LHCN-M2 (cell line): ENCODE measurements around the gene SEPTIN14. TPM values are rescaled to one million over a fixed set of nuclear protein-coding genes. Genes with fewer than 3 reads are reported as not detected.
"Not testable (repeated sequence)": the region's sequence is repeated elsewhere in the genome, so short reads cannot be mapped to it uniquely, and the experiment has no call there.

ENCODE experiments used
- DNase-seq: peaks from one replicate; pipeline ENCODE4 v3.0.0-alpha.2; 2012; ENCODE audit warnings: low read depth
- polyA plus RNA-seq: library from polyadenylated mRNA; unstranded; fragments of >200 nt; gene quantifications from one replicate; pipeline ENCODE4 v1.2.1, GENCODE V29; 2012; ENCODE audit warnings: missing spikeins
- total RNA-seq: library from RNA; depleted of rRNA; stranded (reverse); fragments of >200 nt; gene quantifications from 2 replicates; pipeline ENCODE4 v1.2.3, GENCODE V29; 2014; rRNA removed

SEPTIN14 gene
- total RNA-seq = not detected in 2 replicates
- not detected for polyA plus RNA-seq

DNA sequence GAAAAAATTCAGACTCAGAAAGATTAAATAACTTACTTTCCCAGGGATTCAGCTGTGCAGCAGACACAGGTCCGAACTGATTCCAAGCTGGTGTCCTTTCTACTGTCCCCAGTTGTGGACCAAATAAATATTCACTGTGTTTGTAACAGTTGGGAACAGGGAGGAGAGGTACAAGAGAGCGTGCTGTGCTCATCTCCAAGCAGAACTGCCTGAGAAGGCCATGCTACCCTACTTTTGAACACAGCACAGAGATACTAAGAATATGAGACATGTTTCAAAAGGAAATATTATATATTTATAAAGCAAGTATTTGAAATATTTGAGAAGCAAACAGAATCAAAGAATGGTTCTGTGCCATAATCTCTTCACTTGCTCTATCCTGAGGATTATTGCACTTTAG lies at the start of gene SEPTIN14:
Gene SEPTIN14, minus strand, starts transcription at position 101 of the 400 bp plus-strand sequence. CDS start 756 bp downstream, outside the sequence.
- DNase-seq = not testable (repeated sequence)

DNA sequence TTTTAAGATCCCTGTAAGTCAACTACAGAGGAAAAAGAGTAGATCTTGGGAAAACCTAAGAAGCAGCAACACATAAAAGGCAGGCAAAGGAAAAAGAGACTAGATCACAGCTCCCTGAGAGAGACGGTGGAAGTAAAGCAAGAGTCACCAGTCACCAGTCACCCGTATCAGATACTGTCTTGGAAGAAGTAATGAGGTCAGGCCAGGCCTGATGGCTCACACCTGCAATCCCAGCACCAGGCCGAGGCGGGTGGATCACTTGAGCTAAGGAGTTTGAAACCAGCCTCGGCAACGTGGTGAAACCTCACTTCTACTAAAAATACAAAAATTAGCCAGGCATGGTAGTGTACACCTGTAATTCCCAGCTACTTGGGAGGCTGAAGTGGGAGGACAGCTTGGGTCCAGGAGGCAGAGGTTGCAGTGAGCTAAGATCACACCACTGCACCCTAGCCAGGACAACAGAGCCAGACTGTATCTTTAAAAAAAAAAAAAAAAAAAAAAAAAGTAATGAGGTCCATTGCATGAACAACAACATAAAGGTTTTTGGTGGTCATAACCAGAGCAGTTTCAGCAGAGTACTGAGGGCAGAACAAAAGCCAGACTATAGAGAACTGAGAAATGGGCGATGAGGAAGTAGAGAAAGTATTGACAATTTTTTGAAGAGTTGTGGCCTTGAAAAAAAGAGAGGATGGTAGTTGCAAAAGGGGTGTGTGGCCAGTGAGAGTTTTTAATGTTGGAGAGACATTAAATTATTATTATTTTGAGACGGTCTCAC lies 41.6 kb upstream of the SEPTIN14 start:
- DNase-seq = no peak

DNA sequence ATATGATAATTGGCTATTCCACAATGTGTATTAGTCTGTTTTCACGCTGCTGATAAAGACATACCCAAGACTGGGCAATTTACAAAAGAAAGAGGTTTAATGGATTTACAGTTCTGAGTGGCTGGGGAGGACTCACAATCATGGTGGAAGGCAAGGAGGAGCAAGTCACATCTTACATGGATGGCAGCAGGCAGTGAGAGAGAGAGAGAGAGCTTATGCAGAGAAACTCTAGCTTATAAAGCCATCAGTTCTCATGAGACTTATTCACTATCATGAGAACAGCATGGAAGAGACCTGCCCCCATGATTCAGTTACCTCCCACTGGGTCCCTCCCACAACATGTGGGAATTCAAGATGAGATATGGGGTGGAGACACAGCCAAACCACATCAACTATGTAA lies 38.5 kb upstream of the SEPTIN14 start:
- DNase-seq = not testable (repeated sequence)

DNA sequence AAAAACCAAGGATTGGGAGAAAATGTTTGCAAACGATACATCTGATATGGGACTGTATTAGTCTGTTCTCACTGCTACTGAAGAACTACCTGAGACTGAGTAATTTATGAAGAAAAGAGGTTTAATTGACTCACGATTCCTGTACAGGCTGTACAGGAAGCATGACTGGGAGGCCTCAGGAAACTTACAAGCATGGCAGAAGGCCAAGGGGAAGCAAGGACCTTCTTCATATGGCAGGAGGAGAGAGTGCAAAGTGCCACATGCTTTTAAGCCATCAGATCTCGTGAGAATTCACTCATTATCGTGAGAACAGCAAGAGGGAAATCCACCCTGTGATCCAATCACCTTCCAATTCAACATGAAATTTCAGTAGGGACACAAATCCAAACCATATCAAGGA lies 35.7 kb upstream of the SEPTIN14 start:
- no peak for DNase-seq

DNA sequence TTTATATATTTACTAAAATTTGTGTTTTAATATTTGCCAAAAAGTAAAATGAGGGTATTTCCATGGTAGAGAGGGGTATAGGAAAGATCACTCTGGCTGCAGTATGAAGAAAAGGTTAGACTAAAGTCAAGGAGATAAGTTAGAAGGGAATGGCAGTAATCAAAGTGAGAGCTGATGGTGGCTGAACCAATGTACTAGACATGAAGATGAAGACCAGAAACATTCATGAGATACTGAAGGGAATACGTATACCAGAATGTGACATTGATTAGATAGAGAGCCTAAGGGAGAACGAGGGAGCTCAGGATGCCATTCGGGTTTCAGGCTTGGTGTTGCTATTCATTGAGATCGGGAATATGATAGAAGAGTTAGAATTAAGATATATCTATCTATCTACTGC lies 32.5 kb upstream of the SEPTIN14 start:
- no peak for DNase-seq

- no peak for DNase-seq
Observed at GRCh38 chr7:55893940-55894339, 31.4 kb upstream of the SEPTIN14 start.

GRCh38 chr7:55888378-55888777 lies 25.8 kb upstream of the SEPTIN14 start:
- peak; percentile 2 for DNase-seq

DNA sequence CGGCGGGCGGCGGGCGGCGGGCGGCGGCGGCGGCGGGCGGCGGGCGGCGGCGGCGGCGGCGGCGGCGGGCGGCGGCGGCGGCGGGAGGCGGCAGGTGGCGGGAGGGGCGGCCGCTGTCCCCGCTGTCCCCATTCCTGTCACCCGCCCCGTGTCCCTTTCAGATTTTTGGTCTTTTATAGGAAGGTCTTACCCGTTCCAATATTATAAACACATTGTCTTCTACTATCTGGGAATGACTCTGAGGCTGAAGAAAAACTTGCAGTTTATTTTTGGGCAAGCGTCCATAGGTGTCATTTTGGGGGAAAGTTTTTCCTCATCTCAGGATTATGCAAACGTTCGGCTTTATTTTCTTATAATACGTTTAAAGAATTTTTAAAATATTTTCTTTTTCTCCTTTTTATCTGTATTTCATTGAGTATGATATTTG lies 25.3 kb upstream of the SEPTIN14 start:
- no peak for DNase-seq

GRCh38 chr7:55884321-55884720 lies 21.8 kb upstream of the SEPTIN14 start:
- no peak for DNase-seq

GRCh38 chr7:55878691-55879090 lies 16.1 kb upstream of the SEPTIN14 start:
- DNase-seq = no peak

GRCh38 chr7:55877308-55877707 lies 14.8 kb upstream of the SEPTIN14 start:
- no peak for DNase-seq

GRCh38 chr7:55873765-55874164 lies 11.2 kb upstream of the SEPTIN14 start:
- no peak for DNase-seq

DNA sequence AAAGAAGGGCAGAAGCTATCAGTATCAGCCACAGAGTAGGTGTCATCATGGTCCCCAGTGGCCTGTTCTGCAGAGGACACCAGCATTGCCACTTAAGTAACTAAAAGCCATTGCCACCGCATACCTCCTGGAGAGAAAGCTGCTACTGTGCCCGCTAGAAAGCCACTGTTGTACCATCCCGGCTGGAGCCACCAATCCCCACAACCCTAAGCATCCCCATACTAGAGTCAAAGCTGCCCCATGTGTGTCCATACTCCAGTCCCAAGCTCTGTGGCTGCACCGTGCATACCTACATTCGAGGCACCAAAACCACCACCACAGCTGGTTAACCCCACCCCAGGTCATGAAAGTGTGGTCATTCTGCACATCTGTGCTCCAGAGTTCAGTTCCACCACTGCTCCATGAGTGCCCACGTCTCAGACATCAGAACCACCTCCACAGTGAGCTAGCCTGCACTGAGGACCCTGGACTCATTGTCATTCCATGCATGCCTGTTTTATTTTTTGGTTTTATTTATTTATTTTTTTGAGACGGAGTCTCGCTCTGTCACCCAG lies 9.5 kb upstream of the SEPTIN14 start:
- no peak for DNase-seq

DNA sequence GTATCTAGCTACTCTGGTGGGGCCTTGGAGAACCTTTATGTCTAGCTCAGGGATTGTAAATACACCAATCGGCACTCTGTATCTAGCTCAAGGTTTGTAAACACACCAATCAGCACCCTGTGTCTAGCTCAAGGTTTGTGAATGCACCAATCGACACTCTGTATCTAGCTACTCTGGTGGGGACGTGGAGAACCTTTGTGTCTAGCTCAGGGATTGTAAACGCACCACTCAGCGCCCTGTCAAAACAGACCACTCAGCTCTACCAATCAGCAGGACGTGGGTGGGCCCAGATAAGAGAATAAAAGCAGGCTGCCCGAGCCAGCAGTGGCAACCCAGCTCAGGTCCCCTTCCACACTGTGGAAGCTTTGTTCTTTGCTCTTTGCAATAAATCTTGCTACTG lies 6.4 kb upstream of the SEPTIN14 start:
- DNase-seq = not testable (repeated sequence)

DNA sequence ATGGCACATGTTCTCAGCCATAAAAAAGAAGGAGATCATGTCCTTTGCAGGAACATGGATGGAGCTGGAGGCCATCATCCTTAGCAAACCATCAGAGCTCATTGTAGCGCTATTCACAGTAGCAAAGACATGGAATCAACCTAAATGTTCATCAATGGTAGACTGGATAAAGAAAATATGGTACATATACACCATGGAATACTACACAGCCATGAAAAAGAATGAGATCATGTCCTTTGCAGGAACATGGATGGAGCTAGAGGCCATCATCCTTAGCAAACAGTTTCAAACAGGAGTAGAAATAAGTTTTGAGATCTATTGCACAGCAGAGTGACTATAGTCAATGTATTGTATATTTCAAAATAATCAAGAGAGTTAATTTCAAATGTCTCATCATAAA lies 17.4 kb downstream of the SEPTIN14 start:
- DNase-seq = not testable (repeated sequence)

- no peak for DNase-seq
Observed at GRCh38 chr7:55838595-55838994, 24.0 kb downstream of the SEPTIN14 start.

DNA sequence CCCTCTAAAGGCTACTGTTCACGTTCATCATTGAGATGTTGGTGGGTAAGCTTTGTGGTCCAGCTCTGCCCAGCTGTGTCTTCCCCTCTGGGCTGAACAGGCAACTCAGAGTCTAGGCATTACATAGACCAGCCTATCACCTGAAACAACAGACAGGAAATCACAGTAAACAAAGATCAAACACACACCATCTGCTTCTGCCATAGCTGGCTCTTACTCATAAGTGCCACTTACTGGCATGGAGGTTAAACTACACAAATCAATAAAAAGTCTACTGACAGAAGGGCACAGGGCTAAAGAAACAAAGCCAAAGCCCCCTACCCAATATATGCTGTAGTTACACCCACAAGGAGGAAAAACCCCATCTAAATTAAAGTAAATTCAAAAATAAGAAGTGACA lies 35.0 kb downstream of the SEPTIN14 start:
- no peak for DNase-seq

DNA sequence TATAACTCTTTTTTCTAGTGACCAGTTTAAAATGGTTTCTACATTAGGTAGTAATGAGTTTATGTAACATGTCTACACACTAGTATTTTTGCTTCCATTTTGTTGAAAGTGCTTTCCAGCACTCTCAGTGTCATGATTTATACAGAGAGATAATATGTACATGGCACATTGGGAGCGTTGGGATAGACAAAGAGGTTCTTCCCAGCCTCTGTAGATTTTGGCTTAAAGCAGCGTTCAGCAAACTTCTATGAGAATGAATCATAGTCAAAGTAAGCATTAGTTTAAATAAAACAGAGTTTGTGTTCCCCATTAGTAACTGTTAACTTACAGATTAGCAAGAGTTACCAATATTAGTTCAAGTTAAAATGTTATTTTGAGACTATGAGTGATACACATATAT lies 43.9 kb downstream of the SEPTIN14 start:
- no peak for DNase-seq

DNA sequence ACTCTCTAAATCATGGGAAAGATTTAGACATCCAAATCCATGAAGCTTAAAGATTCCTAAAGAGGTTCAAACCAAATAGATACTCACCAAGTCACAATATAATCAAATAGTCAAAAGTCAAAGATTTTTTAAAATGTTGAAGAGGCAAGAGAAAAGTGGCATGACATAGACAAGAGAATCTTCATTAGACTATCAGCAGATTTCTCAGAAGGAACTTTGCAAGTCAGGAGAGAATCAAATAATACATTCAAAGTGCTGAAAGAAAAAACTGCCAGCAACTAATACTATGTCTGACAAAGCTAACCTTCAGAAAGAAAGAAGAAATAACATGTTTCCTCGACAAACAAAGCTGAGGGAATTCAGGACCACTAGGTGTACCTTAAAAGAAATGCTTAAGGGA lies 65.3 kb downstream of the SEPTIN14 start:
- DNase-seq = not testable (repeated sequence)

DNA sequence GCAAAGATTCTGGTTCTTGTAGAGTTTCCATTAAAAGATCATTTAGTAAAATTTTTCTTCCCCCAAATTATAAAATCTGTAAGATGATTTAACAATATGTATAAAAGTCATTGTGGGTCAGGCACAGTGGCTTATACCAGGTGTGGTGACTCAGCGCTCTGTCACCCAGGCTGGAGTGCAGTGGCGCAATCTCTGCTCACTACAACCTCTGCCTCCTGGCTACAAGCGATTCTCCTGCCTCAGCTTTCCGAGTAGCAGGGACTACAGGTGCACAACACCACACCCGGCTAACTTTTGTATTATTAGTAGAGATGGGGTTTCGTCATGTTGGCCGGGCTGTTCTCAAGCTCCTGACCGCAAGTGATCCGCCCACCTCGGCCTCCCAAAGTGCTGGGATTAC lies 68.0 kb downstream of the SEPTIN14 start:
- DNase-seq = peak; percentile 15

DNA sequence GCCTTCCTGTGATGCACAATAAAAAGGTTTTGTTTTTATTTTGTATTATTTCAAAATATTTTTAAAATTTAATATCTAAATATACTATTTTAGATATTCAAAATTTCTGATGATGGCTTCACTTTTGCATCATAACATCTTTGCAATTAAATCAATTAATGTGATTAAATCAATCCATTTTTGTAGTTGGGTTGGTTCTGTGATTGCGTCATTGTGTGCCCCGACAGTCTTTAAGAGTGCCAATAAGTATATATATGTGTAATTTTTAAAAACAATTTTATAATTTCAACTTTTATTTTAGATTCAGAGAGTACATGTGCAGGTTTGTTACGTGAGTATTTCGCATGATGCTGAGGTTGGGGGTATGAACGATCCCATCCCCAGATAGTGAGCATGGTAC lies 70.5 kb downstream of the SEPTIN14 start:
- DNase-seq = no peak

- DNase-seq = no peak
Observed at GRCh38 chr7:55787796-55788195, 74.8 kb downstream of the SEPTIN14 start.

DNA sequence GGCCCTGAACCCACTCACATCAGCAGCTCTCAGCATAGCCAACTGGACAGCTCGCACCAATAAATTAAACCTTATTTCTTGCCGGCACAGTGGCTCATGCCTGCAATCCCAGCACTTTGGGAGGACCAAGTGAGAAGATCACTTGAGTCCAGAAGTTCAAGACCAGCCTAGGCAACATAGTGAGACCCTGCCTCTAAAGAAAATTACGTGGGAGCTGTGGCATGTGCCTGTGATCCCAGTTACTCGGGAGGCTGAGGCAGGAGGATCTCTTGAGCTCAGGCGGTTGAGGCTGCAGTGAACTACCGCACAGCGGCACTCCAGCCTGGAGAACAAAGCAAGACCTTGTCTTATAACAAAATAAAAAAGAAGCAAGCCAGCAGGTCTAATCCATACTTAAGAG lies 75.7 kb downstream of the SEPTIN14 start:
- no peak for DNase-seq
